Caco-2 (cell line): ENCODE results near the gene CACNA1C. TPM values are rescaled to one million over a fixed set of nuclear protein-coding genes. Genes with fewer than 3 reads are reported as not detected.

Experiments
- BruUV-seq: library from RNA; stranded (reverse); fragments of 400-500 nt; replicated peaks from 2 replicates; lab custom pipeline; 2021; lab: Mats Ljungman, UMichigan
- CTCF ChIA-PET: fragments of 300-600 bp; sonication (Branson Sonifier 250); formaldehyde crosslinking; loops from one replicate; lab custom pipeline; 2022; ENCODE audit warnings: antibody characterized with exemption; lab: Charles Lee
- POLR2A ChIA-PET: fragments of 300-600 bp; sonication (Branson Sonifier 250); formaldehyde crosslinking; loops from one replicate; lab custom pipeline; 2022; ENCODE audit warnings: antibody characterized with exemption; lab: Charles Lee
- DNase-seq, 2 experiments: peaks; one replicate each; pipeline versions ENCODE4 v3.0.0 to v3.0.0-alpha.2; 2020 to 2022
- H3K27me3 ChIP-seq: replicated peaks from 2 replicates; pipeline ENCODE4 v1.6.0; 2011; ENCODE audit warnings: low read length; ENCODE audit not compliant: control insufficient read depth, insufficient read depth
- H3K36me3 ChIP-seq: 2 replicates; pipeline ENCODE4 v1.5.1; 2011; ENCODE audit warnings: low read length; ENCODE audit not compliant: control insufficient read depth, insufficient read depth
- H3K4me1 ChIP-seq: fragments of 250-450 bp; sonication (Bioruptor Pico); 2 replicates; pipeline ENCODE4 v1.5.1; 2020; ENCODE audit warnings: mild to moderate bottlenecking
- H3K4me3 ChIP-seq: 2 replicates; pipeline ENCODE4 v1.5.1; 2011; ENCODE audit warnings: low read depth, mild to moderate bottlenecking, control low read depth, low read length
- H3K9me3 ChIP-seq: fragments of 250-450 bp; sonication (Bioruptor Pico); 2 replicates; pipeline ENCODE4 v1.5.1; 2020; ENCODE audit warnings: mild to moderate bottlenecking, moderate library complexity
- H3K27ac Mint-ChIP-seq: one replicate; pipeline ENCODE4 v1.8.0; 2022; ENCODE audit warnings: mixed read lengths; ENCODE audit not compliant: unreplicated experiment
- H3K27me3 Mint-ChIP-seq: one replicate; pipeline ENCODE4 v1.8.0; 2022; ENCODE audit warnings: mixed read lengths; ENCODE audit not compliant: insufficient read depth, unreplicated experiment
- H3K36me3 Mint-ChIP-seq: one replicate; pipeline ENCODE4 v1.8.0; 2022; ENCODE audit warnings: mild to moderate bottlenecking, mixed read lengths; ENCODE audit not compliant: insufficient read depth, unreplicated experiment
- H3K4me1 Mint-ChIP-seq: one replicate; pipeline ENCODE4 v1.8.0; 2022; ENCODE audit warnings: low read depth, mixed read lengths; ENCODE audit not compliant: unreplicated experiment
- H3K4me3 Mint-ChIP-seq: one replicate; pipeline ENCODE4 v1.8.0; 2022; ENCODE audit warnings: mild to moderate bottlenecking, moderate library complexity, mixed read lengths; ENCODE audit not compliant: unreplicated experiment
- H3K9me3 Mint-ChIP-seq: one replicate; pipeline ENCODE4 v1.8.0; 2022; ENCODE audit warnings: mixed read lengths; ENCODE audit not compliant: unreplicated experiment
- CTCF ChIP-seq, 2 experiments: fragments of 200-600 bp in 1 of 2; IDR thresholded peaks; 1 replicate in 1 of 2; 2 replicates in 1 of 2; pipeline versions ENCODE4 v1.5.1 to v1.8.0; 2011 to 2022; ENCODE audit warnings: antibody characterized with exemption in 1 of 2, control low read depth in 1 of 2, inconsistent platforms in 1 of 2, low read depth in 1 of 2, low read length in 1 of 2, mild to moderate bottlenecking in 1 of 2, moderate library complexity in 1 of 2; ENCODE audit not compliant: insufficient read depth in 1 of 2, severe bottlenecking in 1 of 2, unreplicated experiment in 1 of 2
- intact Hi-C: fragments of 100-400 bp; cut with micrococcal nuclease; formaldehyde crosslinking; loops from one replicate; pipeline ENCODE4 v1.10.0; 2022; ENCODE audit not compliant: unreplicated experiment
- total RNA-seq: library from RNA; stranded (reverse); gene quantifications from 2 replicates; pipeline ENCODE4 v1.2.3, GENCODE V29; 2022

Gene CACNA1C
- total RNA-seq, 1 experiment from 2014 or later = not detected

- no peak for TF ChIP-seq CTCF (IDR thresholded peaks at IDR 0.05; ENCODE audit: insufficient read depth in 1 of 2, low read depth in 1 of 2, low read length in 1 of 2, severe bottlenecking in 1 of 2, unreplicated experiment in 1 of 2)
- H3K36me3 ChIP-seq = no peaks in the 10 kb centered on the region
- H3K4me1 ChIP-seq = no peaks in the 10 kb centered on the region
- Mint-ChIP-seq H3K27ac (no peak overlapping the region), H3K4me1 (no peaks in the 10 kb centered on the region), H3K36me3 (no peaks in the 10 kb centered on the region), H3K9me3 (no peaks in the 10 kb centered on the region), H3K27me3 (peaks cover 36% of the 10 kb centered on the region), H3K4me3 (no peak overlapping the region)
- H3K9me3 ChIP-seq = no peaks in the 10 kb centered on the region
- intact Hi-C loops = no loop called here
- DNase-seq = no peak
- POLR2A ChIA-PET = no interaction called here
- CTCF ChIA-PET = no interaction called here
- no peaks in the 10 kb centered on the region; the same call in none of the 2 replicates for H3K27me3 ChIP-seq
- H3K4me3 ChIP-seq = no peak overlapping the region
- BruUV-seq = no TSS peak
Measured at GRCh38 chr12:2562400-2562799, 509.6 kb downstream of the CACNA1C start.

- Mint-ChIP-seq H3K4me1 (no peaks in the 10 kb centered on the region), H3K4me3 (no peak overlapping the region), H3K27ac (no peak overlapping the region), H3K36me3 (no peaks in the 10 kb centered on the region), H3K27me3 (peaks cover 33% of the 10 kb centered on the region), H3K9me3 (no peaks in the 10 kb centered on the region)
- H3K4me1 ChIP-seq = no peaks in the 10 kb centered on the region
- intact Hi-C loops = no loop called here
- H3K36me3 ChIP-seq = no peaks in the 10 kb centered on the region
- DNase-seq = no peak
- no TSS peak for BruUV-seq
- POLR2A ChIA-PET = no interaction called here
- TF ChIP-seq CTCF (IDR thresholded peaks at IDR 0.05; ENCODE audit: insufficient read depth in 1 of 2, low read depth in 1 of 2, low read length in 1 of 2, severe bottlenecking in 1 of 2, unreplicated experiment in 1 of 2) = no peak
- no peak overlapping the region for H3K4me3 ChIP-seq
- no peaks in the 10 kb centered on the region for H3K9me3 ChIP-seq
- no peaks in the 10 kb centered on the region; the same call in 1 of the 2 replicates for H3K27me3 ChIP-seq
- CTCF ChIA-PET = no interaction called here
Measured at GRCh38 chr12:2563709-2564108, 510.9 kb downstream of the CACNA1C start.

- ChIA-PET CTCF (no interaction called here), POLR2A (no interaction called here)
- Mint-ChIP-seq H3K36me3 (no peaks in the 10 kb centered on the region), H3K4me1 (no peaks in the 10 kb centered on the region), H3K27ac (no peak overlapping the region), H3K4me3 (no peak overlapping the region), H3K27me3 (peaks cover 28% of the 10 kb centered on the region), H3K9me3 (no peaks in the 10 kb centered on the region)
- TF ChIP-seq CTCF (IDR thresholded peaks at IDR 0.05; ENCODE audit: insufficient read depth in 1 of 2, low read depth in 1 of 2, low read length in 1 of 2, severe bottlenecking in 1 of 2, unreplicated experiment in 1 of 2) = no peak
- no TSS peak for BruUV-seq
- no peak for DNase-seq
- no peaks in the 10 kb centered on the region; the same call in 1 of the 2 replicates for H3K27me3 ChIP-seq
- H3K36me3 ChIP-seq = no peaks in the 10 kb centered on the region
- no peak overlapping the region for H3K4me3 ChIP-seq
- H3K4me1 ChIP-seq = no peaks in the 10 kb centered on the region
- intact Hi-C loops = no loop called here
- H3K9me3 ChIP-seq = no peaks in the 10 kb centered on the region
Measured at GRCh38 chr12:2566161-2566560, 513.4 kb downstream of the CACNA1C start.
